Measurements from ENCODE around the gene SELENOO.

SELENOO gene

GRCh38 chr22:50250555-50251476 lies 50.0 kb downstream of the SELENOO start, which contains the start of gene HDAC10:
Gene HDAC10, minus strand, starts transcription at chr22:50251265. Its CDS starts 233 bp downstream, at chr22:50251032.
- TF ChIP-seq POLR2A (IDR thresholded peaks at IDR 0.05; ENCODE audit: extremely low read depth, insufficient read length) (peak; percentile 63), MYC (IDR thresholded peaks at IDR 0.05; ENCODE audit: low read depth, low read length) (no peak), CTCF (IDR thresholded peaks at IDR 0.05; ENCODE audit: low read depth, low read length) (no peak)
- TF ChIP-seq, protein P1, sequence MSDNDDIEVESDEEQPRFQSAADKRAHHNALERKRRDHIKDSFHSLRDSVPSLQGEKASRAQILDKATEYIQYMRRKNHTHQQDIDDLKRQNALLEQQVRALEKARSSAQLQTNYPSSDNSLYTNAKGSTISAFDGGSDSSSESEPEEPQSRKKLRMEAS (IDR thresholded peaks at IDR 0.05; ENCODE audit: low read depth, low read length), result peak; percentile 27; the same call in 1 of the 2 replicates
- H3K4me3 ChIP-seq (ENCODE audit: low read depth, low read length), result peak within 1 kb of the TSS; percentile 72
- DNase-seq (ENCODE audit: low read depth), result peak; percentile 91

GRCh38 chr22:50251477-50252081 lies 50.8 kb downstream of the SELENOO start:
- no peak overlapping the region for H3K4me3 ChIP-seq (ENCODE audit: low read depth, low read length)
- no peak for TF ChIP-seq POLR2A (IDR thresholded peaks at IDR 0.05; ENCODE audit: extremely low read depth, insufficient read length)
- no peak for TF ChIP-seq MYC (IDR thresholded peaks at IDR 0.05; ENCODE audit: low read depth, low read length)
- TF ChIP-seq, protein P1 (IDR thresholded peaks at IDR 0.05; ENCODE audit: low read depth, low read length), result no peak
- no peak for TF ChIP-seq CTCF (IDR thresholded peaks at IDR 0.05; ENCODE audit: low read depth, low read length)
- DNase-seq (ENCODE audit: low read depth), result no peak

GRCh38 chr22:50252082-50253045 lies 51.6 kb downstream of the SELENOO start:
- peak; percentile 78 for DNase-seq (ENCODE audit: low read depth)
- H3K4me3 ChIP-seq (ENCODE audit: low read depth, low read length), result no peak overlapping the region
- TF ChIP-seq CTCF (IDR thresholded peaks at IDR 0.05; ENCODE audit: low read depth, low read length), result peak; percentile 64
- no peak for TF ChIP-seq MYC (IDR thresholded peaks at IDR 0.05; ENCODE audit: low read depth, low read length)
- TF ChIP-seq POLR2A (IDR thresholded peaks at IDR 0.05; ENCODE audit: extremely low read depth, insufficient read length), result no peak
- TF ChIP-seq, protein P1 (IDR thresholded peaks at IDR 0.05; ENCODE audit: low read depth, low read length), result no peak

- DNase-seq (ENCODE audit: low read depth), result no peak
- TF ChIP-seq CTCF (IDR thresholded peaks at IDR 0.05; ENCODE audit: low read depth, low read length) (no peak), MYC (IDR thresholded peaks at IDR 0.05; ENCODE audit: low read depth, low read length) (no peak), POLR2A (IDR thresholded peaks at IDR 0.05; ENCODE audit: extremely low read depth, insufficient read length) (no peak)
- TF ChIP-seq, protein P1 (IDR thresholded peaks at IDR 0.05; ENCODE audit: low read depth, low read length), result no peak
- no peak overlapping the region for H3K4me3 ChIP-seq (ENCODE audit: low read depth, low read length)
Observed at GRCh38 chr22:50253046-50253915, 52.5 kb downstream of the SELENOO start.
